HG03571 (cell line): ENCODE data around the gene ZNF576.
A peak's percentile ranks its signal among the peaks of the same experiment; 100 is the strongest.
"Not testable (repeated sequence)": the region's sequence is repeated elsewhere in the genome, so short reads cannot be mapped to it uniquely, and the experiment has no call there.

ENCODE experiments used
- ATAC-seq: cut with Tn5 transposase; IDR thresholded peaks from one replicate; pipeline ENCODE4 v1.9.1; 2021; ENCODE audit not compliant: unreplicated experiment

The ZNF576 gene

GRCh38 chr19:43598445-43599240, 2.2 kb downstream of the ZNF576 start:
- no peak for ATAC-seq

- ATAC-seq, result no peak
Observed at GRCh38 chr19:43599635-43600295, 3.4 kb downstream of the ZNF576 start.

- not testable (repeated sequence) for ATAC-seq
Observed at GRCh38 chr19:43600326-43600725, 3.9 kb downstream of the ZNF576 start.

- ATAC-seq, result no peak
Observed at GRCh38 chr19:43605875-43606568, 9.6 kb downstream of the ZNF576 start.

DNA sequence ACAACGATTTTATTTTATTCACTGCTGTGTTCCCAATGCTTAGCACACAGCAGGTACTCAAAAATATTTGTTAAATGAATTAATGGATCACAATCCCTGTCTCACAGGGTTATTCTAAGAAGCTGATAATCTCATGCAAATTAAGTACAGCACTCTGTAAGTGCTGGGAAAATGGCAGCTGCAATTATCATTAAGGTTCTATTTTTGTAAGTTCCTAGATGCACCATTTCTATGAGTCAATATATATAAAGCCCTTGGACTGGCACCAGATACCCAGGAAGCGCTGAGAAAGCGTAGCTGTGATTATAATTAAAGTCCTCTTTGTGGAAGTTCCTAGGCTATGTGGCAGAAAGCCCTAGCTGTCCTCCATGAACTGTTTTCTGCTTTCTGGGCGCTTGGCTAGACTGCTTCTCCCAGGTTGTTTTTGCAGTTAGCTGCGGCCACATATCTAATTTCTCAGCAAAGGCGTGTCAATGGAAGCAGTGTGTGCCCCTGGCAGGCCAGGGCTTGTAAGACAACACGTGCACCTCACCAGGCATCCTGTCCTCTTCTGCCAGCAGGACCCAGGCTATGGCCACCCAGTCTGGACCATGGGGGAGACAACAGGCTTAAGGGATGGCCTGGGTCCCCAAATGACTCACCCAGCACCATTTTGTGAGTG, 10.3 kb downstream of the ZNF576 start:
- ATAC-seq, result no peak

DNA sequence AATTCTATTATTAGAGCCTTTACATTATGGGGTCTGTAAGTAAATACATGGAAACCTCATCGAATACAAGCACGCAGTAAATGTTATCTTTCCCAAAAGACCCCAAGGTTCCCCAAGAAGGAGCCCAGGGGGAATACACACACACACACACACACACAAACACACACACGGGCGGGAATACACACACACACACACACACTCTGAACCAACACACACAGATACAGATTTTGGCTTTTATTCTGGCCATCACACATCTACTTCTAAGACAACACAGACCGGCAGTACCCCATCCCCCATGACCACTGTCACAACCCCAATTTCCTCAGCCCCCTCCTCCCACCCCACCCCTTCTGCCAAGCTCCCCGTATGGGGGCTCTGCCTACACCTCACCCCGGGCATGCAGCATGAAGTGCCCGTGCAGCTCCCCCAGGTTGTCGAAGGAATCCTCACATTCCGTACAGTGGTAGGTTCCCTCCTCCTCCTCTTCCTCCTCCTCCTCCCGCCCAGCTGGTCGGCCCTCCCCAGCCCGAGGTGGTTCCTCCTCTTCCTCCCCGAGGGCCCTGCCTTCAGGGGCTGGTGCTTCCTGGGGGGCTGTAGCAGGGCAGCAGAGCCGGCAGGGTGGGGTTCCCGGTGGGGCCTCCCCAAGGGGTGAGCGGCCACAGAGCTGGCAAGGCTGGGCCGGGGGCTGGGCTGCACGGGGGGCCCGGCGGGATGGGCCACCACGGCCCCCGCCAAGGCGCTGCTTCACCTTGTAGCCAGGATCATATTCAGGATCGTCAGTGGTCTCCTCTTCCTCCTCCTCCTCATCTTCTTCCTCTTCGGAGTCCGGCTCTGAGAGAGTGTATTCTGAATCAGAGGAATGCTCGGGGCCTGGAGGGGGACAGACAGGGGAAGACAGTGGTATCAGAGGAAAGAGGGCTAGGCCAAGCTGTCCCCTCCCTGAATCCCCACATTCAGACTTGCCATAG, 11.1 kb downstream of the ZNF576 start:
- no peak for ATAC-seq

GRCh38 chr19:43609872-43610271, 13.5 kb downstream of the ZNF576 start:
- no peak for ATAC-seq

DNA sequence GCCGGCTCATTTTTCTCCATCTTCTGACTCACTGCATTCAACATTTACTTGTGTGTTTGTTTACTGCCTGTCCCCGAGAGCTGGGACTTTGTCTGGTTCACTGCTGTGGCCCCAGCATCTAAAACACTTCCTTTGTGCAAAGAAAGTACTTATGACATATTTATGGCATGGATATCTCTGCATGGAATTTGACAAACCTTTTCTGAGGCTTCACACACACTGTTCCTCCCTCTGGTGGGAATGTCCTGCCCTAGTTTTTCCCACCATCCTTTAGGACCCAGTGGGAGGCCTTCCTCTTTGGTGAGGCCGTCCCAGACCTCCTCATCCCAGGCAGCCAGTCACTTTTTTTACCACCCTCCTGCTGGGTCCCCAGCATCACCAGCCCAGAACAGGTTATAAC, 14.1 kb downstream of the ZNF576 start:
- no peak for ATAC-seq

DNA sequence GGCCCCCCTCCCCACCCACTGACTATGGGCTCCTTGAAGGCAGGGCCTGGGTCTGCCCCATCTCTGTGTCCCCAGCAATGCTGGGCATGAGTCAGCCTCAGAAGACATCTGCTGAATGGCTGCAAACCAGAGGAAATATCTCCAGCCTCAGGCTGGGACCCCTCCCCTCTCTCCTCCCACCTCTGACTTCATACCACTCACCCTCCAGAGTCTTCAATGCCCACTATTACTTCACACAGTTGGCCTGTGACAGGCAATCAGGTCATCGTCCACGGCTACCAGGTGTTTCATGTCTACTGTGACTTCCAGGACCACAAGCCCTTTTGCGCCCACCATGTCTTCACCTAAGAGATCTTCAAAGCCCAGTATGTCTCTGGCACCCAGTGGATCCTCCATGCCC, 15.4 kb downstream of the ZNF576 start, which contains the start of gene SRRM5:
SRRM5 (plus strand) TSS at position 301 of the 400 bp plus-strand sequence; CDS start at position 335, 34 bp downstream.
- ATAC-seq, result no peak

DNA sequence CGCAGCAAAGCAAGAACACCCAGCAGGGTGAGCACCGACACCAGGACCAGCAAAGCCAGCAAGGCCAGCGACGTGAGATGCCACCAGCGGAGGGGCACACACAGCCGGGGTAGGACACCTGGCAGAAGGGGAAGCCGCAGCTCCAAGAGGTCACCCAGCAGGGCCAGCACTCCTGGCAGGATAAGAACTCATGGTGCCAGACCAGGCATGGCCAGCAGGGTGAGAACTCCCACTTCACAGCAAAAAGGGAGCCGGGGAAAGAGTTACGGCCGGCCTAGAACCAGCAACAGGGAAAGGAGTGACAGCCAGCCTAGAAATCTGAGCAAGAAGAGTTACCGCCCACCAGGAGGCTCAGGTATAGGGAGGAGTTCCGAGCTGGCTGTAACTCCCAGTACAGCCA, 16.0 kb downstream of the ZNF576 start:
- no peak for ATAC-seq

- no peak for ATAC-seq
Observed at GRCh38 chr19:43616306-43616705, 19.9 kb downstream of the ZNF576 start.

- ATAC-seq, result no peak
Observed at GRCh38 chr19:43616954-43617353, 20.6 kb downstream of the ZNF576 start.

DNA sequence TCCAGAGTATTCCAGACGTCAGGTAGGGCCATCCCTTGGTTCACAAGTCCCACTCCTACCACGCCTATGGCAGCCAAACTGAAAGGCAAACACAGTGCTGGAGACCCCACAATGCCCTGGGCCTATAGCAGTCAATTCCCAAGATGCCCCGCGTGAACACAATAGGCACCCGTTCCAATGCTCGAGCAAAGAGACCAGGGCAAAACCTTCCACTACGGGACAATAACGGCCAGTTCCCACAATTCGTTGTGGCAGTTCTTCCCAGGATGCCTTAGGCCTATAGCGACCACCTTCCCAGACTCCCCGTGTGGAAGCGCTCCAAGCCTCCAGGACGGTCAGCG, 22.5 kb downstream of the ZNF576 start:
- peak; percentile 29 for ATAC-seq

- ATAC-seq, result peak; percentile 77
Observed at GRCh38 chr19:43619262-43620060, 23.1 kb downstream of the ZNF576 start, which contains the start of gene ZNF428. ZNF428 (minus strand) TSS chr19:43619629; CDS start chr19:43614304, 5,325 bp downstream.

GRCh38 chr19:43620061-43621001, 23.9 kb downstream of the ZNF576 start:
- ATAC-seq, result no peak

- ATAC-seq, result no peak
Observed at GRCh38 chr19:43622070-43622469, 25.7 kb downstream of the ZNF576 start.

GRCh38 chr19:43622956-43623355, 26.6 kb downstream of the ZNF576 start:
- no peak for ATAC-seq
